SU-DHL-6 (cell line): ENCODE data around the gene SORCS2.

Source experiments
- H2AFZ ChIP-seq: fragments of 200-600 bp; sonication (generic); 2 replicates; pipeline ENCODE4 v1.6.1; 2014; ENCODE audit warnings: low read depth, mild to moderate bottlenecking, moderate library complexity, mixed read lengths, antibody characterized with exemption, low read length; ENCODE audit not compliant: severe bottlenecking
- H3F3A ChIP-seq: fragments of 200-600 bp; shearing (Covaris generic); 2 replicates; pipeline ENCODE4 v1.6.0; 2016; ENCODE audit warnings: antibody characterized with exemption, mild to moderate bottlenecking; ENCODE audit not compliant: insufficient read depth
- H3K27ac ChIP-seq: fragments of 200-600 bp; sonication (generic); 2 replicates; pipeline ENCODE4 v1.5.1; 2016; ENCODE audit warnings: low read depth, mild to moderate bottlenecking, low read length, moderate library complexity, mixed read lengths
- H3K27me3 ChIP-seq: fragments of 200-600 bp; sonication (generic), shearing (Covaris generic); 2 replicates; pipeline ENCODE4 v1.6.0; 2014; ENCODE audit warnings: mild to moderate bottlenecking, low read length
- H3K36me3 ChIP-seq: fragments of 200-600 bp; sonication (generic); 2 replicates; pipeline ENCODE4 v1.6.1; 2014; ENCODE audit warnings: mild to moderate bottlenecking, low read length, mixed read lengths
- H3K4me2 ChIP-seq: fragments of 300-600, 200-600 bp; shearing (Covaris generic), sonication (generic); 2 replicates; pipeline ENCODE4 v1.6.0; 2014; ENCODE audit warnings: low read length, low read depth, mild to moderate bottlenecking; ENCODE audit not compliant: poor library complexity, severe bottlenecking
- H3K4me3 ChIP-seq: fragments of 200-600 bp; sonication (generic); 2 replicates; pipeline ENCODE4 v1.5.1; 2014; ENCODE audit warnings: antibody characterized with exemption, low read length, mild to moderate bottlenecking, mixed read lengths; ENCODE audit not compliant: insufficient read depth, poor library complexity, severe bottlenecking
- H3K79me2 ChIP-seq: fragments of 200-600 bp; sonication (generic); 2 replicates; pipeline ENCODE4 v1.6.1; 2014; ENCODE audit warnings: mild to moderate bottlenecking, low read length, moderate library complexity; ENCODE audit not compliant: insufficient read depth
- H3K9ac ChIP-seq: fragments of 200-600 bp; sonication (generic); 2 replicates; pipeline ENCODE4 v1.7.0; 2014; ENCODE audit warnings: mild to moderate bottlenecking, low read length
- H3K9me2 ChIP-seq: fragments of 200-600 bp; sonication (generic); replicated peaks from 2 replicates; pipeline ENCODE4 v1.6.1; 2014; ENCODE audit warnings: low read length; ENCODE audit not compliant: insufficient read depth
- H3K9me3 ChIP-seq: fragments of 200-600 bp; sonication (generic); 2 replicates; pipeline ENCODE4 v1.6.1; 2014; ENCODE audit warnings: low read length, mixed read lengths; ENCODE audit not compliant: insufficient read depth
- H4K20me1 ChIP-seq: fragments of 200-600 bp; sonication (generic); 2 replicates; pipeline ENCODE4 v1.6.1; 2014; ENCODE audit warnings: low read depth, mild to moderate bottlenecking, antibody characterized with exemption, low read length, moderate library complexity, mixed read lengths
- CTCF ChIP-seq: fragments of 200-600 bp; sonication (generic); IDR thresholded peaks from one replicate; pipeline ENCODE4 v1.5.1; 2017; ENCODE audit warnings: antibody characterized with exemption, mild to moderate bottlenecking, low read length, moderate library complexity; ENCODE audit not compliant: insufficient read depth, poor library complexity, severe bottlenecking
- EZH2phosphoT487 ChIP-seq: fragments of 200-600 bp; sonication (generic), shearing (Covaris generic); conservative IDR thresholded peaks from 2 replicates; pipeline ENCODE4 v1.6.1; 2018; ENCODE audit warnings: mild to moderate bottlenecking, antibody characterized with exemption, low read length, moderate library complexity, mixed read lengths

Gene SORCS2

GRCh38 chr4:7169134-7169533, 23.2 kb upstream of the SORCS2 start:
- no peaks in the 10 kb centered on the region for H3K9me2 ChIP-seq
- no peaks in the 10 kb centered on the region for H3K27me3 ChIP-seq
- H2AFZ ChIP-seq: no peak overlapping the region
- H4K20me1 ChIP-seq: no peaks in the 10 kb centered on the region
- H3K4me2 ChIP-seq: no peak overlapping the region
- TF ChIP-seq EZH2phosphoT487 (no peak), CTCF (no peak)
- no peak overlapping the region for H3K9ac ChIP-seq
- H3K9me3 ChIP-seq: no peaks in the 10 kb centered on the region
- no peaks in the 10 kb centered on the region for H3F3A ChIP-seq
- H3K27ac ChIP-seq: no peak overlapping the region
- H3K36me3 ChIP-seq: no peaks in the 10 kb centered on the region
- no peaks in the 10 kb centered on the region for H3K79me2 ChIP-seq
- H3K4me3 ChIP-seq: no peak overlapping the region

GRCh38 chr4:7170012-7170411, 22.3 kb upstream of the SORCS2 start:
- Histone ChIP-seq H2AFZ (no peak overlapping the region), H3K4me3 (no peak overlapping the region), H3K9me3 (no peaks in the 10 kb centered on the region), H4K20me1 (no peaks in the 10 kb centered on the region), H3K79me2 (no peaks in the 10 kb centered on the region), H3K36me3 (no peaks in the 10 kb centered on the region), H3K9ac (no peak overlapping the region), H3F3A (no peaks in the 10 kb centered on the region), H3K27me3 (no peaks in the 10 kb centered on the region), H3K27ac (no peak overlapping the region), H3K4me2 (no peak overlapping the region), H3K9me2 (no peaks in the 10 kb centered on the region)
- TF ChIP-seq CTCF (no peak), EZH2phosphoT487 (no peak)

- no peak overlapping the region for H3K9ac ChIP-seq
- H3K36me3 ChIP-seq: no peaks in the 10 kb centered on the region
- H3K4me2 ChIP-seq: no peak overlapping the region
- H3K4me3 ChIP-seq: no peak overlapping the region
- no peak overlapping the region for H2AFZ ChIP-seq
- no peak for TF ChIP-seq CTCF
- TF ChIP-seq EZH2phosphoT487: no peak
- no peaks in the 10 kb centered on the region for H4K20me1 ChIP-seq
- H3K79me2 ChIP-seq: no peaks in the 10 kb centered on the region
- H3K27ac ChIP-seq: no peak overlapping the region
- no peaks in the 10 kb centered on the region for H3F3A ChIP-seq
- no peaks in the 10 kb centered on the region for H3K9me2 ChIP-seq
- no peaks in the 10 kb centered on the region for H3K27me3 ChIP-seq
- H3K9me3 ChIP-seq: no peaks in the 10 kb centered on the region
These were observed 21.0 kb upstream of the SORCS2 start for GRCh38 chr4:7171191-7171900.
